Colonic mucosa (tissue), 4 donors: ENCODE data around the gene MCM3AP. TPM values are rescaled to one million over a fixed set of nuclear protein-coding genes. Genes with fewer than 3 reads are reported as not detected.
A peak's percentile ranks its signal among the peaks of the same experiment; 100 is the strongest.

ENCODE experiments used
- DNase-seq: peaks from one replicate; pipeline ENCODE4 v3.0.0-alpha.2; 2020
- H3K27ac ChIP-seq: fragments of 200-600 bp; one replicate; pipeline ENCODE4 v1.8.0; 2021
- H3K27me3 ChIP-seq: fragments of 200-600 bp; one replicate; pipeline ENCODE4 v1.8.0; 2021
- H3K36me3 ChIP-seq: fragments of 200-600 bp; one replicate; pipeline ENCODE4 v1.8.0; 2021
- H3K4me1 ChIP-seq: fragments of 200-600 bp; one replicate; pipeline ENCODE4 v1.8.0; 2021; ENCODE audit warnings: mild to moderate bottlenecking
- H3K4me3 ChIP-seq: fragments of 200-600 bp; one replicate; pipeline ENCODE4 v1.8.0; 2021
- H3K9ac ChIP-seq, 2 donors: one replicate each; pipeline ENCODE4 v1.7.0; 2013; ENCODE audit warnings: control low read depth in 2 of 2, low read depth in 2 of 2, low read length in 2 of 2
- H3K9me3 ChIP-seq: fragments of 200-600 bp; one replicate; pipeline ENCODE4 v1.8.0; 2021
- CTCF ChIP-seq: fragments of 200-600 bp; IDR thresholded peaks from one replicate; pipeline ENCODE4 v1.8.0; 2022; ENCODE audit warnings: antibody characterized with exemption, mild to moderate bottlenecking
- intact Hi-C: fragments of 100-400 bp; cut with DNase I; formaldehyde crosslinking; loops from one replicate; pipeline ENCODE4 v1.14.1; 2022
- total RNA-seq, 2 donors: library from RNA; stranded (reverse); fragmentation: NEBNext Ultra II Directional in 1 of 2; extraction: Animal tissue kit (Norgen Biotek cat#: 25700) in 1 of 2; gene quantifications; one replicate each; pipeline ENCODE4 v1.2.1, GENCODE V29; 2021
- donor health status: healthy.
- donor health status: DM: no; HTN: no; CAD: no.
- donor health status: DM: no; HTN: no; CAD: no.

The MCM3AP gene
- total RNA-seq, 2 donors from 2014 or later, result 68.4 to 112 TPM

GRCh38 chr21:46189959-46190490 is 95.4 kb downstream of the MCM3AP start:
- intact Hi-C loops, result no loop called here
- H3K27me3 ChIP-seq, result no peaks in the 10 kb centered on the region
- H3K4me3 ChIP-seq, result no peak overlapping the region
- peak; percentile 12 for DNase-seq
- no peak for TF ChIP-seq CTCF
- no peak overlapping the region for H3K9ac ChIP-seq
- H3K36me3 ChIP-seq, result peaks cover 8% of the 10 kb centered on the region
- no peaks in the 10 kb centered on the region for H3K9me3 ChIP-seq
- H3K27ac ChIP-seq, result no peak overlapping the region
- H3K4me1 ChIP-seq, result no peaks in the 10 kb centered on the region

GRCh38 chr21:46189213-46189958 is 96.0 kb downstream of the MCM3AP start:
- intact Hi-C loops, result no loop called here
- Histone ChIP-seq H3K9ac (no peak overlapping the region), H3K27me3 (no peaks in the 10 kb centered on the region), H3K4me1 (no peaks in the 10 kb centered on the region), H3K36me3 (peaks cover 6% of the 10 kb centered on the region), H3K9me3 (no peaks in the 10 kb centered on the region), H3K4me3 (no peak overlapping the region), H3K27ac (peak overlapping the region; percentile 2)
- TF ChIP-seq CTCF, result no peak
- peak; percentile 20 for DNase-seq

GRCh38 chr21:46188226-46189212 is 96.9 kb downstream of the MCM3AP start:
- intact Hi-C loops, result no loop called here
- H3K4me3 ChIP-seq, result no peak overlapping the region
- H3K36me3 ChIP-seq, result no peaks in the 10 kb centered on the region
- DNase-seq, result peak; percentile 34
- H3K27ac ChIP-seq, result peak overlapping the region; percentile 2
- H3K27me3 ChIP-seq, result no peaks in the 10 kb centered on the region
- no peaks in the 10 kb centered on the region for H3K9me3 ChIP-seq
- no peaks in the 10 kb centered on the region for H3K4me1 ChIP-seq
- TF ChIP-seq CTCF, result no peak
- no peak overlapping the region for H3K9ac ChIP-seq

DNA sequence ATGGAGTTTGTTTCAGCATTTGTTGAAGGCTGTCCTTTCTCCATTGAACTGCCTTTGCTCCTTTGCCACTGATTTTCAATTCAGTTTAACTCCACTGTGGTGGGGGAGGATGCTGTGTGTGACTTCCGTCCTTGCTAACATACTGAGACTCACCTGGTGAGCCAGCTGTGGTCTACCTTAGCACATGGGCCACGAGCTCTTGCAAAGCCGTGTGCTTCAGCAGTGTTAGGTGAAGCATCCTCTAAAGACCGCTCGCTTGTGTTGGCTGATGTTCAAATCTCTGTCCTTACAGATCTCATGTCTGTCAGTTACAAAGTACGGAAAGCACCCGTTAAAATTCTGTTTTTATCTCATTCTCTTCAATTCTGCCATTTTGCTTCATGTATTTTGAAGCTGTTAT is 97.6 kb downstream of the MCM3AP start:
- DNase-seq, result no peak
- Histone ChIP-seq H3K27ac (no peak overlapping the region), H3K9me3 (no peaks in the 10 kb centered on the region), H3K9ac (no peak overlapping the region), H3K27me3 (no peaks in the 10 kb centered on the region), H3K4me3 (no peak overlapping the region), H3K36me3 (no peaks in the 10 kb centered on the region), H3K4me1 (no peaks in the 10 kb centered on the region)
- intact Hi-C loops, result no loop called here
- TF ChIP-seq CTCF, result no peak

DNA sequence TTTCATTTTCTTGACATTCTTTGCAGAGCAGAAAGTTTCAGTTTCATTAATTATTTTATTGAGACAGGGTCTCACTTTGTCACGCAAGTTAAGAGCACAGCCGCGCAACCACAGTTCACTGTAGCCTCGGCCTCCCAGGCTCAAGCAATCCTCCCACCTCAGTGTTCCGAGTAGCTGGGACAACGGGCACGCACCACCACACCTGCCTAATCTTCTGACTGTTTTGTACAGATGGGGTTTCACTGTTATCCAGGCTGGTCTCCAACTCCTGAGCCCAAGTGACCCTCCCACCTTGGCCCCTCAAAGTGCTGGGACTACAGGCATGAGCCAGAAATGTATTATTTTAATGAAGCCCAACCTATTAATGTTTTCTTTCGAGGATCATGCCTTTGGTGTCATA is 98.2 kb downstream of the MCM3AP start:
- Histone ChIP-seq H3K27ac (no peak overlapping the region), H3K27me3 (no peaks in the 10 kb centered on the region), H3K4me1 (no peaks in the 10 kb centered on the region), H3K9me3 (no peaks in the 10 kb centered on the region), H3K4me3 (no peak overlapping the region), H3K36me3 (no peaks in the 10 kb centered on the region), H3K9ac (no peak overlapping the region)
- no peak for TF ChIP-seq CTCF
- intact Hi-C loops, result no loop called here
- no peak for DNase-seq
